Stimulated activated CD8-positive, alpha-beta memory T cell treated with anti-CD3 and anti-CD28 coated beads, Interleukin-15, amount 100 ng/mL, for 24 hours (primary cell): ENCODE data around the gene GATAD2A.

ENCODE experiments used
- DNase-seq: peaks from one replicate; pipeline ENCODE4 v3.0.0-alpha.2; 2020; ENCODE audit warnings: low read depth

The GATAD2A gene

DNA sequence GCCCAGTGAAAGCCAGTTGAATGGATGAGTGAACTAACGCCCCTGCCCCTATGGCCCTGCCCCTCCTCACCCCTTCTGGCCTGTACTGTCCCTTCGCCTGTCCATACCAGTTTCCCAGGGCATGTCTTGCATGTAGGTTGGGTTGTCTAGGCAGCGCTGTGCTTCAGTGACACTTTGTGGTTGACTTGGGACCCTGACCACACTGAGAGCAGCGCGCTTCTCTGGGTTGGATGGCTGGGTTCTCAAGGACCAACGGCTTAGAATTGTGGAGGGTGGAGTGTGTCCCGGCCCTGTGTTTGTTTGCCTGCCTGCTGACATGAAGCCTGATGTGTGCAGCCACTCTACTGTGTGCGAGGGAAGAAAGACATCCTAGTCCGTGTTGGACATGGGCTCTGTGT, 15.8 kb downstream of the GATAD2A start:
- DNase-seq, result no peak

DNA sequence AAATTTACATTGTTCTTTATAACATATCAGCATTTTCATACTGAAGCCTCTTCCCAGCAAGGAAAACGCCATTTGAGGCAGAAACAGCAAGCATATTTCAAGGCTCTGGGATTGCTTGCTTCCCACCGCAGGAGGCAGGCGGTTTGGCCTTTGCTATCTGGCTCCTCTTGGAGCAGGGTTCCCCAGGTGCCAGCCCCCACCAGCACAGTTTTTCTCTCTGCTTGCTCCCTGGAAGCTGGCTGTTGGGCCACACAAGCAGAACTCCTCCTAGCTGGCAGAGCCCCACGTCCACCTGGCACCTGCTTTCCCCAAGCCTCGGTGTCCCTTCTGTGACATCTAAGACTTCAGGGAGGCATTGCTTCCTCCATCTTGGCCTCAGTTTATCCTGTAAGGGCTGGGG, 16.7 kb downstream of the GATAD2A start:
- no peak for DNase-seq

DNA sequence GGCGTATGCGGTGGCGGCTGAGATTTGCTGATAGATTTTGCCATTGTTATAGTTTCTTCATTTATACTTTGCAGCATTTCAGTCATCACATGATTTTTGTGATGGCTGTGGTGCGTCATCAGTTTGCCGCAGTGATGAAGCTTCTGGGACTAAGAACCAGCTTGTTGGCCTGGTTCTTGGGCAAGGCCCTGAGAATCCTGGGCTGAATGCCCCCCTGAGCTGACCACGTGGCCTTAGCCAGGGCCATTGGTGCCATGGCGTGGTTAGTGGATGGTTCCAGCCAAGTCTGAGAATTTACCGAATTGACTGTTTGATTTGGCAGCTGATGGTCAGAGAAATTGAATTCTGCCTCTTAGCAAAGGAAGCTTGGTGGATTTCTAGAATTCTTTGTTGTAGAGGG, 17.8 kb downstream of the GATAD2A start:
- no peak for DNase-seq

DNA sequence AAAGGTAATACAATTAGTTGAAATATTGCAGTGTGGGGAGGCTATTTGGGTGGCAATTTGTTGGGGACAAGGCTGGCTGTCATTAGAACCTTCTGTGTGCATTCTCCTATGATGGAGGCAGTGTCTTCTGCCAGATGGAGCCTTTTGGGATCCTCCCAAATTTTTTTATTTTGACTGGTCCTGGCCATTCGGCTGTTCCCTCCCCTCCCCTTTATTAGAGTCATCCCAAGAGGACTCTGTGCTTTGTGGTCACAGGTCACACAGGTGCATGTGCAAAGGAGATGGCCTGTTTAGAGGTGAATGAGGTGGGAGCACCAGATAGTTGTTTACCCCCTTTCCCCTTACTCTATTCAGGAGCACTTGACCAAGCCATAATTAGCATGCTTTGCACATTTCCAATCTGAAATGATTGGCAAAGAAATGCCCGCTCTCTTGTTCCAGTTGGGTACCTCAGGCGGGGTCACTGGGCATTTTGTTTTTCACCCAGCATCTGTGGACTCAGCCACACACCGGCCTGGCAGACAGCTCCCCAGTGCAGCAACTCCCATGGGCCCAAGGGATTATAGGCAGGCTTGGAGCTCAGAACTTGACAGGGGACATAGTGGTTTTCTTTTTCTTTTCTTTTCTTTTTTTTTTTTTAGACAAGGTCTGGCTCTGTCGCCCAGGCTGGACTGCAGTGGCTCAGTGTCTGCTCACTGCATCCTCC, 19.8 kb downstream of the GATAD2A start:
- no peak for DNase-seq

DNA sequence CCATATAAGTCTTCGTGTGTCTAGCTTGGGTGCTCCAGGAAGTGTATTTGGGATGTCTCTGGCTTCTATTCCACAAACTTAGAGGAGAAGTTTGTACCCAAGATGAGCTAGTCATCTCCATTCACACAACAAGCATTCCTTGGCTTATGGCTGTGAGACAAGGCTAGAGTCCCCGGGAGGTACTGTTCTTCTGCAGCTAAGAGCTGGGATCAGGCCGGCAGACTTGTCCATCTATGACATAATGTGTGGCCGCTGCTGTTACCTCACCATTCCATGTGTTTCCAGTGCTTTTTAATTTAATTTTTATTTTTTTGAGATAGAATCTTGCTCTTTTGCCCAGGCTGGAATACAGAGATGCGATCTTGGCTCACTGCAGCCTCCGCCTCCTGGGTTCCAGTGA, 20.7 kb downstream of the GATAD2A start:
- no peak for DNase-seq

DNA sequence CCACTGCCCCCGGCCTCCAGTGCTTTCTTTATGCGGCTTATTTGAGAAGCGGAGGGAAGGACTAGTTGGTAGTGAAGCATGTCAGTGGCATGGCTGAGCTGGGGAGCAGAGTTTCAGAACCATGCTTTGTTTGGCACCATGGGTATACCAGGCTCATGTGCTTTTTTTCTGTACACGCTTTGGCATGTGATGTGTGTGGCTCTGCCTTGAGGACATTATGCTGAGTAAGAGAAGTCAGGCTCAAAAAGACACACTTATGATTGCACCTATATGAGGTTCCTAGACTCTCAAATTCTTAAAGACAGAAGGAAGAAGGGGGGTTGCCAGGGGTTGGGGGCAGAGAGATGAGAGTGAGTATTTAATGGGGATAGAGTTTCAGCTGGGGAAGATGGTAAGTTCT, 21.3 kb downstream of the GATAD2A start:
- DNase-seq, result no peak

DNA sequence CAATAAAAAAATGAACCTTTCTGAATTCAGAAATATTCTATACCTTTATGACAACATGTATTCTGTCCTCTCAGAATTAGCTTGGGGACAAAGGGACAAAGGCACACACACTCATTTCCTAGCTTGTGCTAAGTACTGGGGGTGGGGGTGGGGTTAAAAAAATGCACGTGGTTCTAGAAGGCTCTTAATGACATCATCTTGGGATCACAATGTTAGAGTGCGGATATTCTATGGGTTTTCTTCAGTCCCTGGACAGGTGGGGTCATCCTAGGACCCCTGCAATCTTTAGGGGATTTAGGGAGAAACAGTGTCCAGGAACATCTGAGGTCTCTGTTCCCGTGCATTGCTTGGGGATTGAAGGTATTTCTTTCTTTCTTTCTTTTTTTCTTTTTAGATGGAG, 21.8 kb downstream of the GATAD2A start:
- DNase-seq, result no peak

DNA sequence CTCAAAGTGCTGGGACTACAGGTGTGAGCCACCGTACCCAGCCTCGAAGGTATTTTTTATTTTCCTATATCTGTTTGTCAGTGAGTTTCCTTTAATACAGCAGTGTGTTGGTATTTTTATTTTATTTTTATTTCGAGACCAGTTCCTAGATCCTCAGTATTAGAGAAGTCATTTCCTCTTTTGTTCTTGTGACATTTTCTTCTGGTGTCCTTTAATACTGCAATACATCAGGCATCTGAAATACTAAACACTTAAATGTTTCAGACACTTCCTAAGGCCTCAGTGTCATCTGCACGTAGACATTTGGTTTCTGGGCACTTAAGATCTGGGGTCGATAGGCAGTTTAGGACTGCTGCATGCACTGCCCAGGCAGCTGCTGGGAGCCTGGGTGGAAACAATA, 22.5 kb downstream of the GATAD2A start:
- no peak for DNase-seq

DNA sequence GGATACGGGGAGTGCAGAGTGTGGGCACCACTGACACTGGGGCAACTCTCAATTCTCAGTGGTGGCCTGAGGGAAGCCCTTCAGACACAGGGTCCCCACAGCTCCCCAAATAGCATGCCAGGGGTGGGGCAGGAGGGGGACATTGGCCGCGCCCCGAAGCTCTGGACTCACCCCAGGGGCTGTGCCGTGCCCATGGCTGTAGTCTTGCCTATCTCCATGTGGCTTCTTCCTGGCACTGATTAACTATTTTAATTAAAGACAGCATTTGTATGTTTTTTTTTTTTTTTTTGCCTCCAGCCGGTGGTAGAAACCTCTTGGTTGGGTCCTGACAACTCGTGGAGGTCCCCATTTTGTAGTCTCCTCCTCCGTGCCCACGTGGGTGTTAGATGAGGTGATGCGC, 23.3 kb downstream of the GATAD2A start:
- no peak for DNase-seq

DNA sequence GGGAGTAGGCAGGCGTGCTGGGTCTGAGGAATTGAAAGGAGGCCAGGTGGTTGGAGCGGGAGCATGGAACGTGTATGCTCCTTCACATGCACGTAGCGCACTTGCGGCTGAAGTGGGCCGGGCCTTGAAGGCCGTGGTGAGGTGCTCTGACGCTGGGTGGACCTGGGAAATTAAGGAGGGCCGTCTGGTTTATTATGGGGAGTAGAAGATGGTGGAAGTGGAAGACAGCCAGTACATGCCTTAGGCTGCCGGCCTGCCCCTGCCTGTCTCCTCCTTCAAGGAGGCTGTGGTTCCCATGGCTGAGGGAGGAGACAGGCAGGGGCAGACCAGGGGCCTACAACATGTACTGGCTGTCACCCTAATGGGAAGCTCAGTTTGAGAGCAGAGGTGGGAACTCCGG, 23.9 kb downstream of the GATAD2A start:
- no peak for DNase-seq

DNA sequence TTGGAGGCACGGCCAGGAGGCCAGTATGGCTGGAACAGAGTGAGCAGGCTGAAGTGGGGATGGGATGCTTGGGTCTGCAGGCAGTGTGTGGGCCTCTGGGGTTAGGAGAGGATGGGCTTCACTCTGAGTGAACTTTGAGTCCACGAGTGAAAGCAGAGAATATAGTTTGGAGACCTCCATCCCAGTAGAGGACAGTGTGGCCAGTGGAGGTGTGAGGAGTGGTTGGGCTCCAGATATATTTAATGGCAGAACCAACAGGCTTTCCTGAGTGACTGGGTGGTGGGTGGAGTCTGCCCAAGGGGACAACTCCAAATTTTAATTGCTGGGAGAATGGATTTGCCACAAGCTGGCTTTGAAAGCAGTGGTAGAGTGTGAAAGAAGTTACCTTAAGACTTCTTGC, 27.3 kb downstream of the GATAD2A start:
- no peak for DNase-seq

DNA sequence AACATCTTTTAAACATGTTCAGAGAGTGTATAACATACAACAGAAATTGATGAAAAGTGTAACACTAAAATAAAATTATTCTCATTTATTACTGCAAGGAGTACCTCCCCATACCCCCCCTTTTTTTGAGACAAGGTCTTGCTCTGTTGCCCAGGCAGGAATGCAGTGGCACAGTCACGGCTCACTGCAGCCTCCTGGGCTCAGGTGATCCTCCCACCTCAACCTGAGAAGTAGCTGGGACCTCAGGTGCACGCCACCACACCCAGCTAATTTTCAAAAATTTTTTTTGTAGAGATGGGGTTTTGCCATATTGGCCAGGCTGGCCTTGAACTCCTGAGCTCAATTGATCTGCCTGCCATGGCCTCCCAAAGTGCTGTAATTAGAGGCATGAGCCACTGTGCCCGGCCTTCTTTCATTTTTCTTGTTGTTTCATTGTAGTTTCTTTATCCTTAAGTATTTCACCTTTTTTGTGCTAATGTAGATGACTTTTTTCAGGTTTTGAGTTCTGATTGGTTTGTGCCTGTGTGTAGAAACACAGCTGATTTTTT, 28.3 kb downstream of the GATAD2A start:
- DNase-seq, result no peak

DNA sequence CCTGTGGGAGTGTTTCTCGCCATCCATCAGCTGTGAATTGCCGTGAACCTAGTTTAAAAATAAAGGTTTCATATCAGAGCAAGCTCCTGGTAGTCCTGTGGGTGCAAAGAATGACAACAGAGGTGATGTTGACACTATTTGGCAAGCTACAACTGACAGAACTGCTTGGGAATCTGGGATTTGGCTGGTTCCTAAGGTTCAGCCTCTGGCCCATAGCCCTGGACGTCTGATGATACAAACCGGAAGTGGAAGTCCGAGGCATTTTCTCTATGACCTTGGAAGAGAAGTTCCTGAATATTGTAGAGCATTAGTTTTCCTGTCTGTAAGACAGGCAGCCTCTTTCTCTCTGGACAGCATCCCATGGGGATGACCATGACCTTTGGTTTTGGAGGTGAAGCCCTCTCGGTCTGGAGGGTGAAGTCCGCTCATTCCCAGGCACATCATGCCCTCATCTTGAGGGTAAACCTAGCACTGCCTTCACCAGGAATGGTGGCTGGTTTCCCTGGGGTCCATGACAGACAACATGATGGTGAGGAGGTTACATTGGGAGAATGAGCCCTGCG, 29.1 kb downstream of the GATAD2A start:
- DNase-seq, result no peak

DNA sequence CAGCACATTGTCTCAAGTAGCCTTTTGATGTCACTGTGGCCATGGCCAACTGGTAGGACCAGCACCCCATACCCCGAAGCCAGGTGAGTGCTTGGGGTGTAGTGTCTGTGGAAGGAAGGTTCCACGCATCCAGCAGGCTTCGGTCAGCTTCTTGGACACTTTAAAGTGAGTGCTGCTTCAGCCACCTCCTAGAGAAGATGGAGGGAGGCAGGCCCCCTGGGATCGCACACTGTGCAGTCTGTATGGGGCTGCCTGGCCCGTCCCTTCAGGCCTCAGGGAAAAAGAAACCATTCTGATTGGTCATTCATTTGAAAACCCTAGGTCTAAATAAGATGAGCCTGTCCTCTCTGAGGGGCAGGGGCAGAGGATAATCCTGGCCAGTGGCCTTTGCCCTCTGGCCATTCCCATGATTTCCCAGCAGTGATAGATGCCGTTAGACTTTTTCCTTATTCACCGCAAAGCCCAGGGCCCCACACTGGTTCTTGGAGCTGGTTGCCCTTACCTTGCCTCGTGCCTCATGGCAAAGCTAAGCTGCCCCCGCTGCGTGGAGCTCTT, 30.7 kb downstream of the GATAD2A start:
- DNase-seq, result no peak

DNA sequence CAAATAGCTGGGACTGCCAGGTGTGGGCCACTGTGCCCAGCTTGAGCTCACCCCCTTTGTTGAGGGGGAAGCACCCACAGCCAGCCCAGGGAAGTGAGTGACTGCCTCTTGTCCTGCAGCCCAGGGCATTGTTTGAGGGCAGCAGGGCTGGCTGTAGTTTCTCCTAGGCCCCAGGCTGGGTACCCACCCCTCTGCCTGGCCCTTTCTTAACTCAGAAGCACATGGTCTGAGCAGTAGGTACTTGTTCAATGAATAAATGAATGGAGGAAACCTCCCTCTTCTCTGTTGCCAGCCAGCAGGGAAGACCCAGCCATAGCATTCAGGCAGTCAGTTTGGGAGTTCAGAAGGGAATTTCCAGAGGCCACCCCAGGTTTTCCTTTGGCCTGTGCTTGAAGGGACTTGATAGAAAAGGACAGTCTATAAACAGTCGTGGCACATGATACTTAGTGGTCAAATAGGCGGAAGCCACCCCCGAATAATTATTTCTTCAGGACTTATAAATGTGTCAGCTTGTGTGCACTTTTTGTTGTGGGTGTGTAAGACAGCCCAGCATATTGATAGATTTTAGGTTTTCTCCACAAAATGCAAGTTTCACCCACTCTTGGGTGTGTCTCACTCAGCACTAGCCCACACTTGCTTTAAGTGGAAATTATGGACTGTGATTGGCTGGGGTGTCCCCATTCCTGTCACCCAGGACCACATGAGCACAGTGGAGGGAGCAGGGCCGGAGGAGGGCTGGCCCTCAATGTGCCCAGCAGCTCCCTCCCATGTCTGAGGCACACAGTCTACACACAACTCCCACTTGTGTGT, 33.1 kb downstream of the GATAD2A start:
- no peak for DNase-seq

DNA sequence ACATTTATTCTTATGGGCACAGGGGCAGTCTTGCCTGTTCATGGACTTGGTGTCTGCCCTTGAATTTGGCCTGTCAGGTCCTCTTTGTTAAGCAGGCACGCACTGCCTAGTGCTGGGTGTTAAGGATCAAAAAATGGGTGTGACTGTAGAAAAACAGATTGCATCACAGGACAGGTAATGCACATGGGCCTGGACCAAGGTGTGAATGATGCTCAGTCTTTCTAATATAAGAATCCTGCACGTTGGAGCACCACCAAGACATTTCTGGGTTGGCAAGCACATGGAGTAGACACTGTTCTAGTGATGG, 33.7 kb downstream of the GATAD2A start:
- no peak for DNase-seq

DNA sequence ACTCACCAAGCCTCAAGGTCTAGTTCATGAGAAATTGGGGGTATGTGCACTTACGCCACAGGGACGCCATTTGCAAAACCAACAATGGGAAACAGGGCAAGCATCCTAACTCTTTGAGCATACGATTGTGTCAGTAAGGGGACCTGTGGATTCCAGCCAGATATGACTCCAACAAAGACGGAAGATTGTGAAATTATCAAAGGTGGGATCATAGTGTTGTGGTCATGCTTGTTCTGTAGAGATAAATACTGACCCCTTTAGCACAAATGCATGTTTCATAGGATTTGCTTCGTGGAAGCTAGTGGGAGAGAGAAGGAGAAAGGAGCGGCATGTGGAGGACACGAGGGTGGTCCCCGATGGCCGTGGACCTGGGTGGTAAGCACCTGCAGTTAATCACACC, 37.8 kb downstream of the GATAD2A start:
- DNase-seq, result no peak

DNA sequence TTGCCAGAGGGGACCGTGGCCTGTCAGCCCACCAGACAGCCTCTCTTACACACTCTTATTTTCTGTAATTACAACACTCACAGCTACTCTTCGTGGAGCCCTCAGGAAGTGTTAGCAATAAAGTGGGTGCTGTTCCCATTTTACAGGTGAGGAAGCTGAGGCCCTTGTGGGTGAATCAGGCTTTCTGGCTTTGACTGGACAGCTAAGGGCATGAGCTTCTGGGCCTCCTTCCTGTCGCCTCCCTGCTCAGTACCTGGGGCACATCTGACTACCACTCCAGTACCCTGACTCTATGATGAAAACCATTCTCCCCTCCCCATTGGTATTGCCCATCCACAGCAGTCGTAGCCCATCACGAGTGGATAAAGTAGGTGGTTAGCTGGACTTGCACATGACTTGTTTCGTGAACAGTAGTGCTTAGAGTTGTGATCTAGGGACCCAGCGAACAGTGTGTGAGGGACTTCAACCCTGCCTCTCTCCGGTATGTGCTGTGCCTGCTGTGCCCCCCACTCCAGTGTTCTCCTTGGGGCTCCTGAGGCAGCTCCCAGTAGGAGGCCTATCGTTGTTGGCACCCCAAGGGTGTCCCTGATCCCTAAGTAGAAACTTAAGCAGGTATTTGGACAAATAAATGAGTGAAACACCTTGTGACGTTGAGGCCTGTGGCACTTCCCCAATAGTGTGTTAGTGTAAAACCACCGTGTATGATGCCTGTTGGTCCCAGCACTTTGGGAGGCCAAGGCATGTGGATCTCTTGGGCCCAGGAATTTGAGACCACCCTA, 38.6 kb downstream of the GATAD2A start:
- no peak for DNase-seq

DNA sequence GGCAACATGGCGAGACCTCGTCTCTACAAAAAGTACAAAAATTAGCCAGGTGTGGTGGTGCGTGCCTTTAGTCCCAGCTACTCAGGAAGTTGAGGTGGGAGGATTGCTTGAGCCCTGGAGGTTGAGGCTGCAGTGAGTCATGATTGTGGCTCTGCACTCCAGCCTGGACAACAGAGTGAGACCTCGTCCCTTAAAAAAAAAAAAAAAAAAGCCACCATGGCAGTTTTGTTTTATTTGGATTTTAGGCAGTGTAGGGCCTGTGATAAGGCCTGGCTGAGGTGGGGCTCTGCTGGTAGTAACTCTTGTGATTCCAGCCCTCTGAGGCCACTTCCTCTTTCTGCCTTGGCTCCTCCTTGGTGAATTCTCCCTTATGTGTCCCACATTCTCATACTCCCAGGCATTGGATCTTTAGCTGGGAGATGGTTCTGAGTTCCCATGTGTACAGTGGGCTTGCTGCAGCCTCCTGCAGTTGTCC, 39.2 kb downstream of the GATAD2A start:
- no peak for DNase-seq

DNA sequence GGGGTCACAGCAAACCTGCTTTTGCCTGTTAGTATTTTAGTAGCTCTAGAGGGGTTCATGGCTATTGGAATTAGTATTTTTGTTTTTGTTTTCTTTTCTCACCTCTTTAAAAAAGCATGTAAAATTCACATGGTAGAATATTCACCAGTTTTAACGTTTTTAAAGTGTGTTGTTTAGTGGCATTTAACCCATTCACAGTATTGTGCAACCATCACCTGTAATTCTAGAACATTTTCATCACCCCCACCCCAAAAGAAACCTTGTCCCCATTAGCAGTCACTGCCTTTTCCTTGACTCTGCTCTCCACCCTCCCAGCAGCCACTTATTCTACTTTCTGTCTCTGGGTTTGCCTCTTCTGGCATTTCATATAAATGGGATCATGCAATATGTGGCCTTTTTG, 39.8 kb downstream of the GATAD2A start:
- DNase-seq, result no peak

DNA sequence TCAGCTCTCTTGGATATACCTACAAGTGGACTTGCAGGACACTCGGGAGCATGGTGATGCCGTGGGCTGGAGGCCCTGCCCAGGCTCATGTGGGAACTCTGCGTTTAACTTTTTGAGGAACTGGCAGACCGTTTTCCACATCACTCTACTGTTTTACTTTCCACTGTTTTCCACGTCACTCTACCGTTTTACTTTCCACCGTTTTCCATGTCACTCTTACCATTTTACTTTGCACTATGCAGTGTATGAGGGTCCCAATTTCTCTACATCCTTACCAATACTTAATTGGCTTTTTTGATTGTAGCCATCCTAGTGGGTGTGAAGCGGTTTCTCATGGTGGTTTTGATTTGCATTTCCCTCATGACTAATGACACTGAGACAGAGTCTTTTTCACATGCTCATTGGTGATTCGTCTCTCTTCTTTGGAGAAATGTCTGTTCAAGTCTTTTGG, 40.5 kb downstream of the GATAD2A start:
- DNase-seq, result no peak
